GM21447 (cell line): Measurements from ENCODE around the gene WNT6.

ENCODE experiments used
- ATAC-seq: cut with Tn5 transposase; IDR thresholded peaks from one replicate; pipeline ENCODE4 v1.9.1; 2021; ENCODE audit not compliant: unreplicated experiment

The WNT6 gene

DNA sequence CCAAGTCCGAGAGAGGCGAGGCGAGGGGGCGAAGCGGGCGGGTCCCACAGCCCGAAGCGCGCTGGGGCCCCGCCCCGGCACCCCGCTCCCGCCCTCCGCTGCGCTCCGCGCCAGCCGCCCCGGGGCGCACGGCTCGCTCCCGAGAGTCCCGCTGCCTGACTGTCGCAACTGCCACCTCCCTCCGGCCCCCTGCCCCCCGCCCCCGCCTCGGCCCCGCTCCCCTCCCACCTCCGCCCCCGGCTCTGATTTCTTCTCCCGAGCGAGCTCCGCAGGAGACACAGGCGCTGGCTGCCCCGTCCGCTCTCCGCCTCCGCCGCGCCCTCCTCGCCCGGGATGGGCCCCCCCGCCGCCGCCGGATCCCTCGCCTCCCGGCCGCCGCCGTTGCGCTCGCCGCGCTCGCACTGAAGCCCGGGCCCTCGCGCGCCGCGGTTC lies at the start of gene WNT6:
Gene WNT6, plus strand, starts transcription at position 250 of the 432 bp plus-strand sequence. CDS start 233 bp downstream, outside the sequence.
- no peak for ATAC-seq

DNA sequence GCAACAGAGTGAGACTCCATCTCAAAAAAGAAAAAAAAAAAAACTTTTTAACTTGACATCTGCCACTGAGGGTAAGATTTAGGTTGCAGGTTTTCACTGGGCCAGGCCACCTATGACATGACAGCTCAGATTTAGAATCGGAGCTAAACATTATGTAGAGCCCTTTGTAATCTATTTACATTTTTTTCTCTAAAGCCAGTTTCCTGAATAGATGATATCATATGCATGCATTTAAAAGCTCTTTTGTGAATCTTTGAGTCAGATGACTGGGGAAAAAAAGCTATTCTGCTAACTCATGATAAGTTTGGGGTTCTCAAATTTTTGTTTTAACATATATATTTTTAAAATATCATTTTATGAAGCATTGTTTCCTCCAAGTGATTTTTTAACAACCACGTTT lies 49.3 kb upstream of the WNT6 start:
- ATAC-seq: no peak

DNA sequence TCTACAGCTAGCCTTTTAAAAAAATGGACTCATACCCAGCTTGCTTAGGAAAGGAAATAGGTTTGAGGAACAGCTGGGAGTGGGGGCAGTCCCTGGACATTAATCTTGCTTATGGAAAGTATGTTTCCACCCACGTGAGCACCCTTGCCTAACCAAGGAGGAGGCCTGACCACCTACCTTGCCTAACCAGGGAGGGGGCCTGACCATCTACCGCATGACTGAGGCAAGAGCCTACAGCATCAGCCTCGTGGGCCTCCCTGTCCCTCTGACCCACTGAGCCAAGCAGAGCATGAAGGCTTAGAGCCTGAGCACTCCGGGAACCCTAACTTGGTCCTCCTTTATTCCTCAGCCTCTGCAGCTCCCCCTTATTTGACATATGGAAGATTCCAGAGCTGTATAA lies 48.2 kb upstream of the WNT6 start:
- ATAC-seq: no peak

DNA sequence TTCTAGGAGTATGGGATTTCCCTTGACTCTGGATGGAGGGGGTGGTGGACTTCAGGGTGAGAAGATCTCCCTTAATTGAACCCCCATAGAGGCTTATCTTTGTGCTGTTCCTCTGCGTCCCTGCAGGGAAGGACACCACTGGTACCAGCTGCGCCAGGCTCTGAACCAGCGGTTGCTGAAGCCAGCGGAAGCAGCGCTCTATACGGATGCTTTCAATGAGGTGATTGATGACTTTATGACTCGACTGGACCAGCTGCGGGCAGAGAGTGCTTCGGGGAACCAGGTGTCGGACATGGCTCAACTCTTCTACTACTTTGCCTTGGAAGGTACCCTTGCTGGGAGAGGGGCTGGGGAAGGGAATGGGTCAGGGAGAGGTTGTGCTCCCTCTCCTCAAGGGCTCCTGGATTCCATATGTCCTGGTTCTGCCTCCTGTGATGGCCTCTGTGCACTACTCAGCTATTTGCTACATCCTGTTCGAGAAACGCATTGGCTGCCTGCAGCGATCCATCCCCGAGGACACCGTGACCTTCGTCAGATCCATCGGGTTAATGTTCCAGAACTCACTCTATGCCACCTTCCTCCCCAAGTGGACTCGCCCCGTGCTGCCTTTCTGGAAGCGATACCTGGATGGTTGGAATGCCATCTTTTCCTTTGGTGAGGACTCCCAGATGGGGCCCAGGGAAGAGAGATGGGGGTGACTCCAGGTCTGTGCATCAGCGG lies 47.3 kb upstream of the WNT6 start:
- ATAC-seq: no peak

DNA sequence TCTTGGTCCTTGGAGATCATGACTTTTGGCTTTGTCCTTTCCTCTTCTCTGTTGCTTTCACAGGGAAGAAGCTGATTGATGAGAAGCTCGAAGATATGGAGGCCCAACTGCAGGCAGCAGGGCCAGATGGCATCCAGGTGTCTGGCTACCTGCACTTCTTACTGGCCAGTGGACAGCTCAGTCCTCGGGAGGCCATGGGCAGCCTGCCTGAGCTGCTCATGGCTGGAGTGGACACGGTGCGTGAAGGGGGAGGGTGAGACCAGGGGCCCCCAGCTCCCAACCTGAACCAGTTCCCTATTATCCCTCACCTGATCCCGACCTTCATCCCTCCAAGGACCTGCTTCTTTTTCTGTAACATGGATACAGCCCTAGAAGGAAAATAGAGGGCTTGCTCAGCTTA lies 46.7 kb upstream of the WNT6 start:
- no peak for ATAC-seq

DNA sequence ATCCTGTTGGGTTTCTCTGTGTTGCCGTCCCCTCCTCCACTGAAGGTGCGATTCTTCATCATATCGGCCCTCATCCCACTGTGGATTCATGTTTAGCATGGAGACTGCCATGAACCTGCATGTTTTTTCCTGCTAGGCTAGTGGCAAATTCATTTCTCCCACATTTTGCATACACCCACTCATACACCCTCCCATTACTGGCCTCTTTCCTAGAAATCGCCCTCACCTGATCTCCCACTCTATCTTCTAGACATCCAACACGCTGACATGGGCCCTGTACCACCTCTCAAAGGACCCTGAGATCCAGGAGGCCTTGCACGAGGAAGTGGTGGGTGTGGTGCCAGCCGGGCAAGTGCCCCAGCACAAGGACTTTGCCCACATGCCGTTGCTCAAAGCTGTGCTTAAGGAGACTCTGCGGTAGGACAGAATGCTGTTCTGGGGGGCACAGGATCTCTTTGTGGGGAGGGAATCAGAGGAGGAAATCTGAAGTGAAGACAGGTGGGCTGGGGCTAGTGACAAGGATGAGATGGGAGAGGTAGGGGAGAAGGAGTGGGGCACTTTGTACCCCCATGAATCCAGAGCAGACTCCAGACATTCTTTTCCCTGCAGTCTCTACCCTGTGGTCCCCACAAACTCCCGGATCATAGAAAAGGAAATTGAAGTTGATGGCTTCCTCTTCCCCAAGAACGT lies 45.7 kb upstream of the WNT6 start:
- ATAC-seq: no peak

DNA sequence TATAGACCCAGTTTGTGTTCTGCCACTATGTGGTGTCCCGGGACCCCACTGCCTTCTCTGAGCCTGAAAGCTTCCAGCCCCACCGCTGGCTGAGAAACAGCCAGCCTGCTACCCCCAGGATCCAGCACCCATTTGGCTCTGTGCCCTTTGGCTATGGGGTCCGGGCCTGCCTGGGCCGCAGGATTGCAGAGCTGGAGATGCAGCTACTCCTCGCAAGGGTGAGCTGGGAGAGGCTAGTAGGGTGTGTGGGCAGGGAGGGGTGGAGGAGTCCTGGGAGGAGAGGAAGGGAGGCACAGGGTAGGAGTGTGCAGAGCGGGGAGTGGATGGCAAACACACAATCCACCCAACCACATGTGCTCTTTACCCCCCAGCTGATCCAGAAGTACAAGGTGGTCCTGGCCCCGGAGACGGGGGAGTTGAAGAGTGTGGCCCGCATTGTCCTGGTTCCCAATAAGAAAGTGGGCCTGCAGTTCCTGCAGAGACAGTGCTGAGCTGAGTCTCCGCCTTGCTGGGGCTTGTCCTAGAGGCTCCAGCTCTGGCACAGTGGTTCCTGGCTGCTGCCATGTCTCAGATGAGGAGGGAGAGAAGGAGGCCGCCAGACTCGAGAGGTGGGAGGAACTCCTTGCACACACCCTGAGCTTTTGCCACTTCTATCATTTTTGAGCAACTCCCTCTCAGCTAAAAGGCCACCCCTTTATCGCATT lies 44.9 kb upstream of the WNT6 start:
- ATAC-seq: no peak

DNA sequence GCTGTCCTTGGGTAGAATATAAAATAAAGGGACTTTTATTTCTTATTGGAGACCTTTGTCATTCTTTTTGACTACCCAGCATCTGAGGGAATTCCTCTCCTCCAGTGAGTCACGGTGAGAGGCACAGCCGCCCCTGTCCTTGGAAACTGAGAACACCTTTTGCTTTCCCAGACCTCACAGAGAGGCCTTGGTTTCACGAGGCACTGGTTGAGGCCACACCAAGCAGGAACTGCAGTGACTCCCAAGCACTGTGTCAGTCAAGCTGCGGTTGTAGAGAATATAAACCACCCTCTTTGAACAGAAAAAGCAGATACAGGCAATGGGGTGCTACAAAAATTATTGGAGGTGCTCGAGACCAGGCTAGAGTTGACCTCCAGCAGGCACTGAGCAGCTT lies 44.4 kb upstream of the WNT6 start:
- ATAC-seq: no peak

DNA sequence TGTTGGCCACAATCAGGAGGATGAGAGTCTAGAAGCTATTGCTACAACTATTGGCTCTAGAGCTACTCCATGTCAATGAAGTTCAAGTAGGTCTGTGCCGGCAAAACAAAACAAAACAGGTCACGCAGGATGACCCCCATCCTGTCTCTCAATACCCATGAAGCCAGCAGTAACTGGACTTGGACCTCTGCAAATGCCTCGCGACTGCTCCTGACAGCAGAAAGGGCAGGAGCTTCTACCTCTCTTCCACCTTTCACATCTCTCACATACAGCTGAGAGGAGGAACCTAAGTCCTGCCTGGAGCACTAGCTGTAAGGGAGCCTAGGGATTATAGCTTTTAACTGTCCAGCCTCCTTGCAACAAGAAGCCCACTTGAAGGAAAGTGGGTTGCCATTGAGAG lies 44.0 kb upstream of the WNT6 start:
- no peak for ATAC-seq

DNA sequence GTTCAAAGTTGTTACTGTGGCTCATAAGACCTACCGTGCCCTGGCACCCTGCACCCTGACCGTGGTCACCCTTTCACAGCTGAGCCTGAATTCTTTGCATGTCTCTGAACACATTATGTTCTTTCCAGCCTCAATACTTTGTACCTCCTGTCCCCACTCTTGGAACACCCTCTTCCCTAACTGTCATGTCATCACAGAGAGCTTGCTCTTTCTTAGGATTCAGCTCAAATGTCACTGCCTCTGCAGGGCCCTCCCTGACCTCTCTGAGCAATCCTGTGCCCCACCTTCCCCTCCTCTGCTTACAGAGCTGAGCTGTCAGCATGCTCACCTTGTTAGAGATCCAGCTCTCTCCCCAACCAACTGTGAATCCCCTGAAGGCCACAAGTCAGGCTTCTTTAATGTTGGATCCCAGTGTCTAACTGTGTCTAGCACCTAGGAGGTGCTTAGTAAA lies 43.0 kb upstream of the WNT6 start:
- no peak for ATAC-seq

DNA sequence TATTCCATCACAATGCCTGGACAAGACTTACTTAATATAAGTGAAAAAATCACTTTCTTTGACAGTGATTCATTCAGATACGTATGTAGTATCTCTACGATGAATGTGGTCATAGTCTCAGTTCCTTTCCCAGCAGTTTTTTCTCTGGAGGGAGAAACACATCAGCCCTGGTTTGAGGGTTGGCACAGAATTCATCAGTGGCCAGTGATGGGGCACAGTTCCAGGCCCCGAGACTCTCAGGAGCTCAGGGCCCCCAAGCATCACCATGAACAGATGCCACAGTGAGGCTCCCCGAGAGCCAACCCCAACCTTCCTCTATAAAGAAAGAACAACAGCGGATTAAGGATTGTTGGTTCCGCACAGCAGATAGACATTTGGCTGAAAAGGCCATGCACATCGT lies 40.5 kb upstream of the WNT6 start:
- ATAC-seq: no peak

DNA sequence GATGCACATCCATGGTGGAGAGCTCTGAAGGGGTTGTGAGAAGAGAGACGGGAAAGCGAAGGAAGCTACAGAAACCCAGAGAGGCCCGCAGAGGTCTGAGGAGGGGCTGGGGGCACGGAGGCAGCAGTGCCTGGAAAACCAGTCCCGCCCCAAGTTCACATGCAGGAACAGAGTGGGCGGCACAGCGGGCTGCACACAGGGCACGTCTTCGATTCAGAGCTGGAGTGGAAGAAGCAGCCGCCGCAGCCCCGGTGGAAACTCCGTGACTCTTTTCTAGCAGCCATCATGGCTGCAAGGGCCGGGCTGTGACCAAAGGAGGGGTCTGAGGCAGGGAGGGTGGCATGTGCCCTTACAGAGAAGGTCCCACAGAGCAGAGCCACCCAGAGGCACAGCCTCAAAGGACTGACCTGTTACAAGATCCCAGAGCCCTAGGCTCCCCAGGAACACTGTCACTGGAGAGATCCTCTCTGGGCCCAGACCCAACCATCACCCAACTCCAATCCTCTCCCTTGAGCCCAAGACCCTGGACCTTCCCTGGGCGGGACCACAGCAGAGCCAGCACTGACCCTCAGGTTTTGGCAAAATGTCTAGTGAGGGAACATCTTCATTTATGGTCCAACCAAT lies 38.7 kb upstream of the WNT6 start:
- no peak for ATAC-seq

DNA sequence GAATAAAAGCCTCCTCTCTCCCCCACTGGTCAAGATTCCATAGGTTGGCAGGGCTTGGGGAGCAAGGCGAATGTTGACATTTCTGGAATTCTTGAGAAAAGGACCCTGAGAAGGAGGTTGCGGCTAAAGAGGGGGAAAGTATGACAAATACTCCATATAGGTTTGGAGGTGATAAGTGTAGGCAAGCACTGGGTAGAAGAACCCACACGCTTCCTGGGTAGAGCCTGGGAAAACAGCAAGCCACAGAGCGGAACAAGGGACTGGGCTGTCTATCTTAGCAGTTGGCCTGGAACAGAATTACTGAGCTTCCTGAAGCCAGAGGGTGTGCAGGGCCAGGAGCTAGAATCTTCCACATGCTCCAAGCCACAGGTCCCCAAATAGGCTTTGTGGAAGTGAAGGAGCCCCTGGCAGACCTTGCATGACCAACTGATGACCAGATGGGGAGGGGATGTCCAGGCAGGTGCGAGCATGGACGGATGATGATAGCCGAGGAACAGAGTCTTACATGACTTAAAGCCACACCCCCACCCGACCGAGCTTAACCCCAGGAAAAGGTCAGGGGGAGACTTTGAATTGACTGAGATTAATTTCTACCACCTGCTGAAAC lies 37.9 kb upstream of the WNT6 start:
- no peak for ATAC-seq

DNA sequence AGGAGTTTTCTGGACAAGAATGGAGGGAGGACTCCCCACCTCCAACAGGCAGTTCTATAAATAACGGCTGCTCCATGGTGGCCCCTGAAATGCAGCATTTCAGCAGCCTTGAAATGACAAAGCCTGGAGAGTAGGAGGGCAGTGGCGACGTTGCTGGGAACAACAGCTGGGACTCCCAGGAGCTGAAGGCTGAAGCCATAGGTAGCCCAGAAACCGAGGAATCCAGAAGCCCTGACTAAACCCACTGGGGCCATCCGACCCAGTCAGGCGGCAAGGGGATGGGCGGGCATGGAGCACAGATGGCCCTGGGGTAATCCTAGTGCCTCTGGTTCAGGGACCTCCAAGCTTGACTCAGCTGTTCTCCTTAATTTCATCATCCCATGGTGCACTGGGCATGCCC lies 37.0 kb upstream of the WNT6 start:
- ATAC-seq: no peak

DNA sequence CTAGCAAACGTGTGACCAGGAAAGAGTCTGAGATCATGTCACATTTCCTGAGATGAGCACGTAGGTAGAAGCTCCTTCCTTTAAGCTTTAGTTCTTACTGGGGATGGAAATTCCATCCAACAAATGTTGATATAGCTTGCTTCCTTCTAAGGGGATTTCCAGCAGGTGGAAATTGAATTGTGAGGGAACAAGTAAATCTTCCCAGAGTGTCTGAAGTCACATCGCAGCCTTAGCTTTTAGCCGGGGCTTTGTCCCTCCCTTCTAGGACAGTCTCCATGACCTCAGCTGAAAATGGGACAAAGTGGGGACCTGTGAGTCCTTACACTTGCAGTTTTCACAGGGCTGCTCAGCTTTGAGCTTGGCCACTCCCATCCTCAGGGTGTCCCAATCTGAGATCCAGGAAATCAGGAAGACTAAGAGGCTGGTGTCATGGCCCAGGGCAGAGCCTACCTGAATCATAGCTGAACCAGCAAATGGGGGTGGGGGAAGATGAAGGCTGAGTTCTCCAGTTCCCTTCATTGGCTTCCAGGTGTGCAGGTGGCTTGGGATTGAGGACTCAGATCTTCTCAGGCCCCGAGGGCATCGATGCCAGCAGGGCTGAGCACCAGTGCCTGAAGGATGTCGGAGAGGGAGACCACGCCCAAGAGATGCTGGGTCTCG lies 36.3 kb upstream of the WNT6 start:
- no peak for ATAC-seq

DNA sequence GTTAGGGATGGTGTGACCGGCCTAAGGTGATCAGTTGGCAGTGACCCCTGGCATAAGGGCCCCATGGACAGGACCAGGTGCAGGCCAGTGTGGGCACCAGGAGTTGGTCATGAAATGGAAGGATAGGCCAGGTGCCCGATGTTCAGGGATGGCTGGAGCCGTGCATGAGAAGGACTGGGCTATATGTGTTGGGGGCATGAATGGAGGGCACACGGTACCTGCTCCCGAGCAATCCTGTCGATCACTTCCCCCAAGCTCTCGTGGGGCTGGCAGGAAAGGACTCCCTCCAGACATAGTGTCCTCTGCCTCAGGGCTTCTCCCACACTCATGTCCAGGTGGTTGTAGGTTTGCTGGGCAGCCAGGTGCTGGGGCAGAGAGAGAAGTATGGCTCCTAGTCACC lies 35.6 kb upstream of the WNT6 start:
- ATAC-seq: no peak

DNA sequence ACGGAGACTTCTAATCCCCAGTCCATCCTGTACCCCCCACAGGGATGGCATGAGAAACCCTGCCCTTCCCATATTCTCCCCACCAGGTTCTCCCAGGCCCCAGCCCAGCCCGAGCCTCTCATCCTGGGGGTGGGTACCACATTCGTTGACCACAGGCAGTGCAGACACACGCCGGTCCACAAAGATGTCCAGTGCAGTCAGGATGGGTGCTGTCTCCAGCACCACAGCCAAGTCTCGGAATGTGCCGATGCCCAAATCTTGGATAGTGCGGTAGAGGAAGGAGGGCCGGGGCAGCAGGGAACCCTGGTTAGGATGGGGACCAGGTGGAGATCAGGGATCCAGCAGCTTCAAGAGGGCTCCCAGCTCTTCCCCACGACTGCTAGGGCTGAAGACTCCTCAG lies 32.8 kb upstream of the WNT6 start:
- ATAC-seq: no peak

DNA sequence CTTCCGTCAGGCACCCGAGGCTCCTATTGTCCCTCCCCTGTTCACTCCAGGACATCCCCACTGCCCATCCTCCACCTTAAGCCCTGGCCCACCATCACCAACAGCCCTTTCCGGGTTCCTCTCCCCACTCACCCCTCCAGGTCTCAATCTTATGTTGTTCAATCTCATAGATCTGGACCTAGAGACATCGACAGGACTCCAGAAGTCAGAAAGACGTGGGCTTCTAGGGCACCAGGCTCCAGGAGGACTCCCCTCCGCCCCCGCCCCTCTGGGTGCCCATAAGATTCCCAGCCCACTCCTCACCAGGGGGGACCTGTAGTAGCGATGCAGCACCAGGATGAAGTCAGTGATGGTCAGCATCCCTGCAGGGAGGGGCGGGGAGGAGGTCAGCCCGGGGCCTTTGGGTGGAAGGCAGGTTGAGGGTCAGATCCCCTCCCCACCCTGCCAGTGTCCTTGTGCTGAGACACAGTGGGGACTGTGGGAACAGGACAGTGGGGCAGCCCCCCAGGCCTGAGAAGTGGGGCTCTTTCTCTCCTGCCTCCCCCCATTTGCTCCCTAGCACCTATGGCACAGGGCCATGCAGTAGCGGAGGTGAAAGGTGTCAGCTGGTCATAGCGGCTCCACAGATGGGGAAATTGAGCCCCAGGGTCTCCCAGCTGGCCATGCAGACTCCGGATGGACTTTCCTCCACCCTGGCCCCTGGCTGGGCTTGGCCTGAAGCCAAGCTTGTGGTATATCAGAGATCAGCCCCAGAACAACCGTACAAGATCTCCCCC lies 31.7 kb upstream of the WNT6 start:
- ATAC-seq: no peak

DNA sequence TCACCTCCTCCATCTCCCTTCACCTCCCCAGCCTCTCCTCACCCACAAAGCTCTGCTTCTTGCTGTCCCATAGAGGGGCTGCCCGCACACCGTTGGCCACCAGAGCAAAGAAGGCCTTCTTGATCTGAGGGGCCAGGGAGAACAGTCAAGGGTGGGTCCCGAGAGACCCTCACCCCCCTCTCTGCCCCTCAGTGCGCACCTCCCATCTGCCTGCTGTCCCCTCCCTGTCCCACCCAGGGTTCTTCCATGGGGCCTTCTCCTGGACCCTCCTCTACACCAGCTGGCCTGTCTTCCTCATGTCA lies 31.2 kb upstream of the WNT6 start:
- no peak for ATAC-seq

DNA sequence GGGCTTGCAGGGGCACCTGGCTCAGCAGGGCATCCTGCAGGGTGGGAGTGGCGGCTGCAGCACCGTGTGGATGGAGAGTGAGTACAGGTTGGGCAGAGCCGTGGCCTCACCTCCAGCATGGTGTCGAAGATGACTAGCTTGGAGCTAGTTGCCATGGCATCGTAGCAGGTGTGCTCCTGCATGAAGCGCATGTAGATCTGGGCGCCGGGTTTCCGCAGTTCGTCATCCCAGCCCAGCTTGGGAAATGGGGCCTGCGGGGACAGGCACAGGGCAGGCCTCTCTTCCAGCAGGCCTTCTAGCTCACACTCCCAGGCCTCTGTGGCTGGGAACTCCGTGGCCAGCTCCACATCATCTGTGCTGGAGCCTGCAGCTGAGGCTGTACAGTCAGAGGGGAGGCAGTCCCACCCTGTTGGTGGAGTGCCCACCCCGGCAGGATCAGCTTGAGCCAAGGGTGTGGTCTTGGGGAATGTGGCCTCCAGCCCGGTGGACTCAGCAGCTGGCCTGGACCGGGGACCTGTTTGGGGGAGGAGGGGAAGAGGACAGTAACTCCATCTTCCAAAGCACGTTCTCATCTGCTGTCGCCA lies 29.6 kb upstream of the WNT6 start:
- ATAC-seq: no peak
